Activated naive CD8-positive, alpha-beta T cell treated with anti-CD3 and anti-CD28 coated beads, Interleukin-2, amount 10 ng/mL, durations not matched to agents 7 days and 5 days (primary cell): ENCODE results near the gene FASTKD1. TPM values are rescaled to one million over a fixed set of nuclear protein-coding genes. Genes with fewer than 3 reads are reported as not detected.

Source experiments
- ATAC-seq: fragments of 150-1000 bp; cut with Tn5 transposase; one replicate; pipeline ENCODE4 v1.10.0; 2021; ENCODE audit warnings: low read depth, moderate library complexity
- POLR2A ChIA-PET: fragments of 350-600 bp; sonication (Branson Sonifier 250); formaldehyde crosslinking; loops from one replicate; lab custom pipeline; 2021; ENCODE audit warnings: antibody characterized with exemption; lab: Charles Lee
- DNase-seq: peaks from one replicate; pipeline ENCODE4 v3.0.0; 2021
- H3K27ac Mint-ChIP-seq: one replicate; pipeline ENCODE4 v1.8.0; 2022; ENCODE audit warnings: mild to moderate bottlenecking, mixed read lengths
- H3K27me3 Mint-ChIP-seq: one replicate; pipeline ENCODE4 v1.8.0; 2022; ENCODE audit warnings: mild to moderate bottlenecking, moderate library complexity, mixed read lengths
- H3K36me3 Mint-ChIP-seq: one replicate; pipeline ENCODE4 v1.8.0; 2021; ENCODE audit warnings: mild to moderate bottlenecking, mixed read lengths
- H3K4me1 Mint-ChIP-seq: one replicate; pipeline ENCODE4 v1.8.0; 2021; ENCODE audit warnings: mixed read lengths
- H3K4me3 Mint-ChIP-seq: one replicate; pipeline ENCODE4 v1.8.0; 2022; ENCODE audit warnings: mild to moderate bottlenecking, moderate library complexity, mixed read lengths
- H3K9me3 Mint-ChIP-seq: one replicate; pipeline ENCODE4 v1.8.0; 2021; ENCODE audit warnings: mixed read lengths
- total RNA-seq, 2 experiments: library from RNA; stranded (reverse); gene quantifications; one replicate each; pipeline ENCODE4 v1.2.3, GENCODE V29; 2021

Gene FASTKD1
- total RNA-seq, 2 experiments from 2014 or later: 35.0 to 38.8 TPM

DNA sequence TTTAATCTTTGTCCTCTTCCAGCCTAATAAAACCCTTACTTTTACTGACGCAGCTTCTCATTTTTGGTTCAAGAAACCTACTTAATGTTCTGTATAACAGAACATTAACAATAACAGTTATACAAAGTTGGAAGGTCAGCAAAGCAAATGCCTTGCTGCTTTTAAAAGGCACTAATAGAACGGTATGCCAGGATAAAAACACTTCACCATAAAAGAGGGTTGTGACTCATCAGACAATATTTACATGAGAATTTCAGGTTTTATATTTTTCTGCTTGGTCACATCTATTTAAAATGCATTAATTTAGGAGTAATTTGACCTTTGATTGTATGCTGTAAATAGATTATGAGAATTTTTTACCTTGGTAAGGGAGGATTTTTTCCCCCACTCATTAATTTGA, 61.1 kb downstream of the FASTKD1 start:
- Mint-ChIP-seq H3K36me3 (no peaks in the 10 kb centered on the region), H3K27ac (no peak overlapping the region), H3K4me1 (no peaks in the 10 kb centered on the region), H3K9me3 (no peaks in the 10 kb centered on the region), H3K27me3 (no peaks in the 10 kb centered on the region), H3K4me3 (no peak overlapping the region)
- POLR2A ChIA-PET: no interaction called here
- DNase-seq: no peak
- ATAC-seq: no peak

DNA sequence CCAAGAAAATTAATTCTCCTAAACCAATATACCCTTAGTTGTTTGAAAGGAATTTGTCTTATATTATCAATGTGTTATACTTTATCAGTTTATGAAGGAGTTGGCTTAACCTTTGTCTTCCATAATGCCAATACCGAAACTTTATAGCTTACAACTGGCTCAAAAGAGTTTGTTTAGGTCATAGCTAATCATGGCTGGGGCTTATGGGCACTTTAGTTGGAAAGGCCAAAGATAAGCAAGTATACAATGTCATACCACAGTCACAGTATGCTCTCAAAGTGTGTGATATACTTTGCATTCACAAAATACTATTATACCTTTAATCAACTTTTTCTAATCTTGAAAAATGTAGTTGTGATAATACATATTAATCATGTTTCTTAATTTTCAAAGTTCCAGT, 61.8 kb downstream of the FASTKD1 start:
- Mint-ChIP-seq H3K9me3 (no peaks in the 10 kb centered on the region), H3K36me3 (no peaks in the 10 kb centered on the region), H3K27me3 (no peaks in the 10 kb centered on the region), H3K27ac (no peak overlapping the region), H3K4me3 (no peak overlapping the region), H3K4me1 (no peaks in the 10 kb centered on the region)
- DNase-seq (no peak), ATAC-seq (no peak)
- POLR2A ChIA-PET: no interaction called here

DNA sequence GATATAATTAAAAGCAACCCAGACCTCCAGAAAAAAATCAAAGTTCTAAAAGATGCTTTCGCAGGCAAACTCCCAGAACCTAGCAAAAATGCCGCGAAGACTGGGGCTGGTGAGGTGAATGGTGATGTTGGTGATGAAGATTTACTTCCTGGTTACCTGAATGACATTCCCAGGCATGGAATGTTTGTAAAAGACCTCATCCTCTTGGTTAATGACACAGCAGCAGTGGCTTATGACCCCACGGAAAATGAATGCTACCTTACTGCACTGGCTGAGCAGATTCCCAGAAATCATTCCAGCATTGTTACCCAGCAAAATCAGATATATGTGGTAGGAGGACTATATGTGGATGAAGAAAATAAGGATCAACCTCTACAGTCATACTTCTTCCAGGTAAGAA, 63.2 kb downstream of the FASTKD1 start:
- Mint-ChIP-seq H3K9me3 (no peaks in the 10 kb centered on the region), H3K4me1 (no peaks in the 10 kb centered on the region), H3K36me3 (no peaks in the 10 kb centered on the region), H3K4me3 (no peak overlapping the region), H3K27me3 (no peaks in the 10 kb centered on the region), H3K27ac (no peak overlapping the region)
- ATAC-seq (no peak), DNase-seq (no peak)
- POLR2A ChIA-PET: no interaction called here

DNA sequence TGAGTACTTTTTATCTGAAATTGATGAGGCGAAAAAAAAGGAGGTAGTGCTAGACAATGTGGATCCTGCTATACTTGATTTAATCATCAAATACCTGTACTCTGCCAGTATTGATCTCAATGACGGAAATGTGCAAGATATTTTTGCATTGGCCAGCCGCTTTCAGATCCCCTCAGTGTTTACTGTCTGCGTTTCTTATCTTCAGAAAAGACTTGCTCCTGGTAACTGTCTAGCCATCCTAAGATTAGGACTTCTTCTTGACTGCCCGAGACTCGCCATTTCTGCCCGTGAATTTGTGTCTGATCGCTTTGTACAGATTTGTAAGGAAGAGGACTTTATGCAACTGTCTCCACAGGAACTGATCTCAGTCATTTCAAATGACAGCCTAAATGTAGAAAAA, 63.7 kb downstream of the FASTKD1 start:
- Mint-ChIP-seq H3K4me1 (no peaks in the 10 kb centered on the region), H3K4me3 (no peak overlapping the region), H3K9me3 (no peaks in the 10 kb centered on the region), H3K27ac (no peak overlapping the region), H3K27me3 (no peaks in the 10 kb centered on the region), H3K36me3 (no peaks in the 10 kb centered on the region)
- ATAC-seq (no peak), DNase-seq (no peak)
- POLR2A ChIA-PET: no interaction called here

DNA sequence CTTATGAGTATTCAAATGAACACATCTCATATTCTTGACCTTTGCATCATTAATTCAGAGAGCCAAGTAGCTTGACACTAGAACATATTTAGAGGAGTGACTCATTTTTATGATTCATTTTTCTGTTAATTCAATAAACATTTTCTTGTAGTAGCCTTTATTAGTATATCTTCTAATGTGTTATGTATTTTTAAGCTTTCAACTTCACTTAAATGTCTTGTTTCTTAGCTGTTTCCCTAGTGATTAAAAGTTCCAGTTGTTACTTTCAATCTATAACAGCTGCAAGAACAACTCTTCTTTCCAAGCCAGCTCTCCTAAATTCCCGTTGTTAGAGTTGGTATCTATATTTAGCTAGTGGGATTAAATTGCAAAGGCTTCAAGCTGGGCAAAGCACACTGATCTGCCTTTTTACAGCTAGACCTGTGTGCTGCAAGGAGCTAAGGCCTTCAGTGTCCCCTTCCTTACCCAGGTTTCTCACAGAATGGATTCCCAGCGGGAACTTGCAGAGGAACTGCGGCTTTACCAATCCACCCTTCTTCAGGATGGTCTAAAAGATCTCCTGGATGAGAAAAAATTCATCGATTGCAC, 64.3 kb downstream of the FASTKD1 start, which contains the start of gene KLHL41:
KLHL41 (plus strand) TSS at position 405 of the 588 bp plus-strand sequence; CDS start at position 482, 77 bp downstream.
- POLR2A ChIA-PET: no interaction called here
- Mint-ChIP-seq H3K4me1 (no peaks in the 10 kb centered on the region), H3K27me3 (no peaks in the 10 kb centered on the region), H3K27ac (no peak within 1 kb of the TSS), H3K9me3 (no peaks in the 10 kb centered on the region), H3K4me3 (no peak within 1 kb of the TSS), H3K36me3 (no peaks in the 10 kb centered on the region)
- DNase-seq (no peak), ATAC-seq (no peak)

DNA sequence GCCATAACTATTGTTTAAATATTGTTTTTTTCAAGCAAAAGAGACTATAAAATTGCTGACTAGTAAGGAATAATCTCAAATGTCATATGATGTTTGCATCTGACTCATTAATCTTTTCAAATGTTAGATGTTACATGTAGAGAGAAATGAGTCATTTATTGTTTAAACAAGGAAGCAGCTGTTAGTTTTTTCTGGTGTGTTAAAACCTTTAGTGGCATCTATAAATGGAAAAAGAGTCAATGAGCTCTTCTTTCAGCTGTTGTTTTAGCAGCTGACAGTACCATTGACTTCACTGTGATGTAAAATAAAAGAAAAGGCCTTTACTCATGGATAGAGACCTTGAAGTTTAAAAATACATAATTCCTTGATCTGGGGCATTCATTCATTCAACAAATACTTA, 66.0 kb downstream of the FASTKD1 start:
- ATAC-seq: no peak

DNA sequence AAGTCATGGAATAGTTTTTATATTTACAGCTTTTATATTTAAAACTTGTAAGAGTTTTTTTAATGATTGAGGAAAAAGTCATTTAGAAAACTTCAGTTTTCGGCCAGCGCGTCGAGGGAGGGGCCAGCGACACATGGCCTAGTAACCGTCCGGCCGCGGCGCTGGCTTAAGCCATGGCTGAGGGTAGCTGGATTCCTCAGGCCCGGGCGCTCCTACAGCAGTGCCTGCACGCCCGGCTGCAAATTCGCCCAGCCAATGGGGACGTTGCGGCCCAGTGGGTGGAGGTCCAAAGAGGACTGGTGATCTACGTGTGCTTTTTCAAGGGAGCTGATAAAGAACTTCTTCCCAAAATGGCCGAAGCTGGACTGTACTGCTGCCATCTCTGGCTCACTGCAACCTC, 69.0 kb downstream of the FASTKD1 start:
- H3K27me3 Mint-ChIP-seq: no peaks in the 10 kb centered on the region
- H3K36me3 Mint-ChIP-seq: no peaks in the 10 kb centered on the region

More for the DNA sequence above, 66.0 kb downstream of the FASTKD1 start:
- Mint-ChIP-seq H3K4me3 (no peak overlapping the region), H3K27ac (no peak overlapping the region), H3K4me1 (no peaks in the 10 kb centered on the region), H3K36me3 (no peaks in the 10 kb centered on the region), H3K27me3 (no peaks in the 10 kb centered on the region), H3K9me3 (no peaks in the 10 kb centered on the region)
- DNase-seq: no peak
- POLR2A ChIA-PET: no interaction called here

DNA sequence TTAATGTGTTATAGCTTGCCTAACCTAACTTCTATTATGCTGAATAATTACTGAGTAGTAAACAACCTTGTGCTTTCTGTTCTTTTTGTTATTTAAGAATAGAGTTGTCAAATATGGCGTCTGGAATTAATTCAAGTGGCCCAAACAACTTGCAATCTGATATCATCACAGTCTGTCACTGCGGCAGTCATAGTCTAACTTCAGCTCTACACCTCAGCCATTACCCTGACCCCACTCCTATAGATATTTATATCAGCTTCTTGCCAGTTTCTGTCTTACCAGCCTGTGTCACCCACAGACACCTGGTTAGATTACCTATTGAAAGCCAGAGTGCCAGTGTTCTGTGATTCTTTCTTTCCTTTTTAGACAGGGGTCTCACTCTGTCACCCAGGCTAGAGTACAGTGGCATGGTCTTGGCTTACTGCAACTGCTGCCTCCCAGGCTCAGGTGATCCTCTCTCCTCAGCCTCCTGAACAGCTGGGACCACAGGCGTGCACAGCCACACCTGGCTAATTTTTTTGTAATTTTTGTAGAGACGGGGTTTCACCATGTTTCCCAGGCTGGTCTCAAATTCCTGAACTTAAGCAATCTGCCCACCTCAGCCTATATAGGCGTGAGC, 78.2 kb downstream of the FASTKD1 start:
- POLR2A ChIA-PET: no interaction called here
- DNase-seq: no peak
- H3K27ac Mint-ChIP-seq: no peak overlapping the region
- no peak for ATAC-seq
- no peak overlapping the region for H3K4me3 Mint-ChIP-seq
- H3K4me1 Mint-ChIP-seq: no peaks in the 10 kb centered on the region
- H3K27me3 Mint-ChIP-seq: no peaks in the 10 kb centered on the region
- H3K9me3 Mint-ChIP-seq: no peaks in the 10 kb centered on the region
- H3K36me3 Mint-ChIP-seq: no peaks in the 10 kb centered on the region

More for the DNA sequence above, 69.0 kb downstream of the FASTKD1 start:
- ATAC-seq (no peak), DNase-seq (no peak)
- POLR2A ChIA-PET: no interaction called here
- Mint-ChIP-seq H3K4me3 (no peak overlapping the region), H3K27ac (no peak overlapping the region), H3K4me1 (no peaks in the 10 kb centered on the region), H3K9me3 (no peaks in the 10 kb centered on the region)

DNA sequence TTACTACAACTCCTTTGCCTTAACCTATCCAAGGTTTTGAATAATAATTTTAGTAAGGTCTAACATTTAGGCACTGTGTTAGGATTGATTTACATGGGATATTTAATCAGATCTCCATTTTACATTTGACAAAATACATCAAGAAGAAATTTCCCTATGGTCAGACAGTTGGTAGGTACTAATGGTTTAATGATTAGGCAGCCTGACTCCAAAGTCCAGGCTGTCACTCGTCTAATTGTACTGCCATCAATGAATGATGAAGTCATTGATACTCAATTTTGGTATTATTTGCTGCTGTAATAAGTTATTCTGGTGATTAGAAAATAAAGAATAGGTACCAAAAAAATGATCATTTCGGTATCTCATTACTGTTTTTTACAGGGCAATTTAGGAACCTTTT, 80.3 kb downstream of the FASTKD1 start:
- POLR2A ChIA-PET: no interaction called here
- no peaks in the 10 kb centered on the region for H3K27me3 Mint-ChIP-seq
- ATAC-seq: no peak
- no peak for DNase-seq
- H3K4me3 Mint-ChIP-seq: no peak overlapping the region
- peaks cover 1% of the 10 kb centered on the region for H3K36me3 Mint-ChIP-seq
- H3K27ac Mint-ChIP-seq: no peak overlapping the region
- H3K4me1 Mint-ChIP-seq: no peaks in the 10 kb centered on the region
- no peaks in the 10 kb centered on the region for H3K9me3 Mint-ChIP-seq

DNA sequence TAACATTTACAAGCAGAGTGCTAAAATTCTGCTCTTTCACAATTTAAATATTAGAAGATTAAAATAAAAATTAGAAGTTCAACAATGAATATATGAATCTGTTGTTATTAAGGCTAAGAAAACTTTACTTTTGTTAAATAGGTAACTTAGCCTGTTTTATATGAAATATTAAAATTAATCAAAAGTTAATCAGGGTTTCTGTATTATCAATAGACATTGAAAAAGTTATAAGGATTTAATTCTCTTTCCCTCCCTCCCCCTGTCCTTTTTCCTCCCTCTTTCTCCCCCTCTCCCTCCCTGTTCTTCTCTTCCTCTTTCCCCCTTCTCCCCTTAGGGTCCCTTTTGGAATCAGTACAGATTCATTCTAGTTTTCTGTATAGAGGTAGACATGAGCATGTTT, 82.3 kb downstream of the FASTKD1 start:
- no peak for ATAC-seq
- POLR2A ChIA-PET: no interaction called here
- DNase-seq: no peak
- no peak overlapping the region for H3K27ac Mint-ChIP-seq
- no peak overlapping the region for H3K4me3 Mint-ChIP-seq
- H3K4me1 Mint-ChIP-seq: no peaks in the 10 kb centered on the region
- no peaks in the 10 kb centered on the region for H3K9me3 Mint-ChIP-seq
- H3K27me3 Mint-ChIP-seq: no peaks in the 10 kb centered on the region
- H3K36me3 Mint-ChIP-seq: peaks cover 1% of the 10 kb centered on the region

DNA sequence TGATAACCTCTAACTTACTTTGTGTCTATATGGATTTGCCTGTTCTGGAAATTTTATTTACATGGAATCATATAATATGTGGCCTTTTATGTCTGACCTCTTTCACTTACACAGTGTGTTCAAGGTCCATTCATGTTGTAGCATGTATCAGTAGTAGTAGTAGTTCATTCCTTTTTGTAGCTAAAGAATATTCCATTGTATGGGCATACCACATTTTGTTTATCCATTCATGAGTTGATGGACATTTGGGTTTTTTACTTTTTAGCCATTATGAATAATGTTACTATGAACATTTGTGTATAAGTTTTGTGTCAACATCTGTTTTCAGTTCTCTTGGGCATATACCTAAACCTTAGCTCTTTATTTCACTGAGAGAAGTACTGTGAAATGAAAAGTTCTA, 82.8 kb downstream of the FASTKD1 start:
- ATAC-seq (no peak), DNase-seq (no peak)
- Mint-ChIP-seq H3K4me1 (no peaks in the 10 kb centered on the region), H3K27me3 (no peaks in the 10 kb centered on the region), H3K27ac (no peak overlapping the region), H3K36me3 (peaks cover 1% of the 10 kb centered on the region), H3K9me3 (no peaks in the 10 kb centered on the region), H3K4me3 (no peak overlapping the region)
- POLR2A ChIA-PET: no interaction called here

DNA sequence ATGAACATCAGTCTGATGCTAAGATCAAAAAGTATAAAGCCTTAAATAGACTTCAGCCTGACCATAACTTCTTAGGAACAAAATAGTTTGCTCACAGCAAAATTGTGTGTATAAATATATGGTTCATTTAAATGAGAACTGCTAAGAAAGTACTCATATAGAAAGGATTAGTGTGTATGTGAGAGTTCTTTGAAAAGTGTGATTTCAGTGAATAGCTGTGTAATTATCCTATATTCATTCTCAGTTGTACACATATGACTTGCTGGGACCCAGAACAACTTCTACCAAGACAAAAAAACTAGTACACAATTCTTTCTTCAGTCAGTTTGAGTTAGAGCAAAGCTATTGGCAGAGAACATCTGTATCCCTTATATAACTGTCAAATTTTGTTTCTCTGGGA, 87.2 kb downstream of the FASTKD1 start:
- peaks cover 10% of the 10 kb centered on the region for H3K36me3 Mint-ChIP-seq
- no peaks in the 10 kb centered on the region for H3K4me1 Mint-ChIP-seq
- no peaks in the 10 kb centered on the region for H3K9me3 Mint-ChIP-seq
- POLR2A ChIA-PET: no interaction called here
- no peak overlapping the region for H3K27ac Mint-ChIP-seq
- H3K27me3 Mint-ChIP-seq: no peaks in the 10 kb centered on the region
- H3K4me3 Mint-ChIP-seq: no peak overlapping the region
- DNase-seq (no peak), ATAC-seq (no peak)

DNA sequence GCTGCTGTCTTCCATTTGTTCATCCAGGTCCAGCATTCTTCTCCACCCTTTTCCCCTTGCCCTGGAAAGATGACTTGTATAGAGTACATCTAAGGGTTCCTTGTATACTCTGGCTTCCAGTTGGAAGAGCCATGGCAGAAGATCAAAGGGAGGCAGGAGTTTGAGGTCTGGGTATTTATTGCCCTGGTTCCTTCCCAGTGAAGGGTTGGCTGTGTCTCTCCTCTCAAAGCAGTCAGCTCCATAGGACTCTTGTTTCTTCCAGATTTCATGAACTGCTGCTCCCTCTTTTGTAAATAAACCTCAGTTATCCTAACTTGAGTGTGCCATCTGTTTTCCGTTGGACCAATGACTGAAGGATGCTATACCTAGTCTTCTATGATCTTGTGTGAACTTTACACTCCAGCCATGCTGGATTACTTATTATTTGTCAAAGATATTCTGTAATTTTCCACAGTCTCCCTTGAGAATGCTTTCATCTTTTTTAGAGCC, 88.0 kb downstream of the FASTKD1 start:
- H3K27ac Mint-ChIP-seq: no peak overlapping the region
- H3K27me3 Mint-ChIP-seq: no peaks in the 10 kb centered on the region
- ATAC-seq (no peak), DNase-seq (no peak)
- H3K9me3 Mint-ChIP-seq: no peaks in the 10 kb centered on the region
- H3K4me1 Mint-ChIP-seq: no peaks in the 10 kb centered on the region
- H3K36me3 Mint-ChIP-seq: peaks cover 10% of the 10 kb centered on the region
- POLR2A ChIA-PET: no interaction called here
- H3K4me3 Mint-ChIP-seq: no peak overlapping the region

DNA sequence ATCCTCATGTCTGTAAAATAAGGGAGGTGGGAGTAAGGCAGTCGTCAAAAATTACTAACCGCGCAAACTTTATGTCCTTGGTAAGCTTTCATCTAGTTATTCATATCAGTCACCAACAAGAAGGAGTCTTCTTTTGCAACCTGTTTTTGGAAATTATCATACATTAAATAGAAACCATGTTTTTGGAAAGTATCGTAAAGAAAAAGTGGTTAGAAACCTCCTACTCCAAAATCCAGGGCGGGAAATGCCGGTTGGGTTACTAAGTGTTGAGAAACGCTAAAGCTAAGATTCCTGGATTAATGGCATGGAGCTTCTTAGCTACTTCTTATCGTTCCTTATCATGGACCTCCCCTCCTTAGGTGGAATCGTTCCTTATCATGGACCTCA, 93.6 kb downstream of the FASTKD1 start:
- no peaks in the 10 kb centered on the region for H3K9me3 Mint-ChIP-seq
- no peaks in the 10 kb centered on the region for H3K27me3 Mint-ChIP-seq
- POLR2A ChIA-PET: interaction anchor here (1.4 kb wide), 1 partner anchor 105 kb away, joined by 11 read pairs; no protein-coding TSS in a partner anchor
- DNase-seq (no peak), ATAC-seq (no peak)
- H3K36me3 Mint-ChIP-seq: peaks cover 6% of the 10 kb centered on the region
- H3K27ac Mint-ChIP-seq: no peak overlapping the region
- peaks cover 15% of the 10 kb centered on the region for H3K4me1 Mint-ChIP-seq
- H3K4me3 Mint-ChIP-seq: peak overlapping the region; percentile 89
